B cell (primary cell): Measurements from ENCODE around the gene CORO2A.

Source experiments
- CTCF ChIP-seq: fragments of 200-600 bp; IDR thresholded peaks from one replicate; pipeline ENCODE4 v1.8.0; 2022; ENCODE audit warnings: antibody characterized with exemption, mild to moderate bottlenecking
- EZH2 ChIP-seq: IDR thresholded peaks from 2 replicates; pipeline ENCODE4 v1.6.1; 2012; ENCODE audit warnings: borderline replicate concordance, low read depth, mild to moderate bottlenecking, moderate library complexity, low read length; ENCODE audit not compliant: insufficient read depth, poor library complexity, severe bottlenecking

DNA sequence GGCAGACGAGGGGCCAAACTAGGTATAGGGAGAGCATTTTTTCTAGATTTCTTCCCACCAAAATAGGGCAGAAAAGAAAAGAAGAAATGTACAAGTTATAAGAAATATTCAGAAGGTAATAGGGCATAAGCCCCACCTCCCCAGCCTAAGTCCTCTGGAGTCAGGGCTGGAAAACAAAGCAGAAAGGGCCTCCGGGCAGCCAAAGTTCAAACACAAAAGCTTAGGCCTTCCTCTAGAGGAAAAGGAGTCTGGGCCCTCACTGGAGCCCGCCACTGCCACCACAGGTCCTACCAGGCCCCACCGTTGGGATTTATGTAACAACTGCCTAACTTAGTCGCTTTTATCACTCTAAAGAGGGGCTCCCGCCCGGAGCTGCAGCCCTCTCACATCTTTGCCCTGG lies 35.4 kb upstream of the CORO2A start:
- no peak for TF ChIP-seq CTCF
- no peak for TF ChIP-seq EZH2
